Chondrocyte (in vitro differentiated cells): ENCODE measurements around the gene PLB1. TPM values are rescaled to one million over a fixed set of nuclear protein-coding genes. Genes with fewer than 3 reads are reported as not detected.

ENCODE experiments used
- DNase-seq: peaks from one replicate; pipeline ENCODE4 v3.0.0; 2021; ENCODE audit warnings: mixed read lengths, low spot score
- H3K27ac Mint-ChIP-seq: one replicate; pipeline ENCODE4 v1.8.0; 2021; ENCODE audit warnings: mild to moderate bottlenecking, moderate library complexity, mixed read lengths; ENCODE audit not compliant: unreplicated experiment
- H3K27me3 Mint-ChIP-seq: 2 replicates; pipeline ENCODE4 v1.8.0; 2021; ENCODE audit warnings: low read depth, mixed read lengths
- H3K36me3 Mint-ChIP-seq: 2 replicates; pipeline ENCODE4 v1.8.0; 2021; ENCODE audit warnings: low read depth, mixed read lengths
- H3K4me1 Mint-ChIP-seq: 2 replicates; pipeline ENCODE4 v1.8.0; 2021; ENCODE audit warnings: low read depth, mild to moderate bottlenecking, mixed read lengths
- H3K4me3 Mint-ChIP-seq: one replicate; pipeline ENCODE4 v1.8.0; 2021; ENCODE audit warnings: mild to moderate bottlenecking, moderate library complexity, mixed read lengths; ENCODE audit not compliant: unreplicated experiment
- H3K9me3 Mint-ChIP-seq: 2 replicates; pipeline ENCODE4 v1.8.0; 2021; ENCODE audit warnings: low read depth, mixed read lengths
- total RNA-seq: library from RNA; stranded (reverse); gene quantifications from 3 replicates; pipeline ENCODE4 v1.2.1, GENCODE V29; 2021
- TF ChIP-seq, protein P1 (sequence below): fragments of 200-600 bp; sonication (generic); IDR thresholded peaks from 2 replicates; pipeline ENCODE4 v1.5.0; 2021; ENCODE audit warnings: antibody characterized with exemption, mild to moderate bottlenecking, moderate library complexity

The PLB1 gene
- total RNA-seq, 1 donor from 2014 or later, result 4.4 TPM

DNA sequence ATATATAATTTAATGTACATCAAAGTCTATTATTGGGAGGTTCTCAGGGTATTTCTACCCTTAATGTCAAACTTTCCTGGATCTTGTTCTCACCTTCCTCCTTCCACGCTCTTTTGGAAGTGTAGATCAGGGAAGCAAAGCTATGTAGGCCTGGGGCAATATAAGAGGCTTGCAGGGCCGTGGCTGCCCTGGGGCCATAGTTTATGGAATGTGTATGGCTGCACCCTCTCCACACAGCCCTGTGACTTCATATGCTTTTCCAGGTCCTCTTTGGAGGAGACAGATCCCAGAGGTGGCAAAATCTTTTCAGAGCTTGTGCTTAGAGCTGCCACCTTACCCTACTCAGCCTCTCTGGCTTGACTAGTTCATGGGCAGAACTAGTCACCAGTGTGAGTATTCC, 82.9 kb downstream of the PLB1 start:
- no peak for DNase-seq
- TF ChIP-seq, protein P1, sequence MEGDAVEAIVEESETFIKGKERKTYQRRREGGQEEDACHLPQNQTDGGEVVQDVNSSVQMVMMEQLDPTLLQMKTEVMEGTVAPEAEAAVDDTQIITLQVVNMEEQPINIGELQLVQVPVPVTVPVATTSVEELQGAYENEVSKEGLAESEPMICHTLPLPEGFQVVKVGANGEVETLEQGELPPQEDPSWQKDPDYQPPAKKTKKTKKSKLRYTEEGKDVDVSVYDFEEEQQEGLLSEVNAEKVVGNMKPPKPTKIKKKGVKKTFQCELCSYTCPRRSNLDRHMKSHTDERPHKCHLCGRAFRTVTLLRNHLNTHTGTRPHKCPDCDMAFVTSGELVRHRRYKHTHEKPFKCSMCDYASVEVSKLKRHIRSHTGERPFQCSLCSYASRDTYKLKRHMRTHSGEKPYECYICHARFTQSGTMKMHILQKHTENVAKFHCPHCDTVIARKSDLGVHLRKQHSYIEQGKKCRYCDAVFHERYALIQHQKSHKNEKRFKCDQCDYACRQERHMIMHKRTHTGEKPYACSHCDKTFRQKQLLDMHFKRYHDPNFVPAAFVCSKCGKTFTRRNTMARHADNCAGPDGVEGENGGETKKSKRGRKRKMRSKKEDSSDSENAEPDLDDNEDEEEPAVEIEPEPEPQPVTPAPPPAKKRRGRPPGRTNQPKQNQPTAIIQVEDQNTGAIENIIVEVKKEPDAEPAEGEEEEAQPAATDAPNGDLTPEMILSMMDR, result no peak
- no peak overlapping the region for H3K4me3 Mint-ChIP-seq
- H3K27ac Mint-ChIP-seq, result no peak overlapping the region
- H3K27me3 Mint-ChIP-seq, result no peaks in the 10 kb centered on the region
- no peaks in the 10 kb centered on the region for H3K9me3 Mint-ChIP-seq
- H3K4me1 Mint-ChIP-seq, result peaks cover 21% of the 10 kb centered on the region
- H3K36me3 Mint-ChIP-seq, result no peaks in the 10 kb centered on the region

DNA sequence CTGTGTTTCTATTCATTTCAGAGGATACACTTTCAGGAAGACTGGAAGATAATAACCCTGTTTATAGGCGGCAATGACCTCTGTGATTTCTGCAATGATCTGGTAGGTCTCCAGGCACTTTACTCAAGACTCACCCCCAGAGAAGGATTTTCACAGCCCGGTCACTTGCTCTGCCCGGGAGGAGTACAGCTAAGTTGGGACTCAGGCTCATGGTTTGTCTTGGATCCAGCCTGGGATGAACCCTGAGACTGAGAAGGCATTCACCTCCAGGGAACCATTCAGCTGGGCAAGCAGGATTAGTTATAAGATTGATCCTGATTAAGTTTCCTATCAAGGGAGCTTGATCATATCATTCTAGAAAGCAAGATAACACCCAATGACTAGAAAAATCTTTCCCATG, 83.7 kb downstream of the PLB1 start:
- no peaks in the 10 kb centered on the region for H3K36me3 Mint-ChIP-seq
- H3K27ac Mint-ChIP-seq, result no peak overlapping the region
- TF ChIP-seq, protein P1, result no peak
- peaks cover 29% of the 10 kb centered on the region for H3K4me1 Mint-ChIP-seq
- H3K27me3 Mint-ChIP-seq, result no peaks in the 10 kb centered on the region
- H3K9me3 Mint-ChIP-seq, result no peaks in the 10 kb centered on the region
- H3K4me3 Mint-ChIP-seq, result no peak overlapping the region
- no peak for DNase-seq

DNA sequence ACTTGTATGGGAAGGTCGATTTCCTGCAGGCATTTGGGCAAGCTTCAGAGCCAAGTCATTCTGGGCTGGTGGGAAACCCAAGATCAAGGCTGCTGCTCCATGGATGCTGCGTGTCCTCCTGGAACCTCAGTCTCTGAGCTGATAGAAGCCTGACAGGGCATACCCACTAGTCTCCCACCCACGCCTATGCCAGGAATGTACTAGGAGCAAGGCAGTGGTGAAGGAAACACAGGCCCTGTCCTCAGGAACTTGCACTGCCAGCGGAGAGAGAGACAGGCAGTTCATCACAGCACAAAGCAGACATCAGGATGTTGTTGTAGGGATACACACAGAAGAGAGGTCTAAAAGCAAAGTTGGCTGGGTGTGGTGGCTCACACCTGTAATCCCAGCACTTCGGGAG, 84.2 kb downstream of the PLB1 start:
- H3K4me1 Mint-ChIP-seq, result peaks cover 33% of the 10 kb centered on the region
- H3K36me3 Mint-ChIP-seq, result no peaks in the 10 kb centered on the region
- H3K27me3 Mint-ChIP-seq, result no peaks in the 10 kb centered on the region
- no peak for DNase-seq
- H3K27ac Mint-ChIP-seq, result peak overlapping the region; percentile 32
- no peak overlapping the region for H3K4me3 Mint-ChIP-seq
- TF ChIP-seq, protein P1, result no peak
- no peaks in the 10 kb centered on the region for H3K9me3 Mint-ChIP-seq

DNA sequence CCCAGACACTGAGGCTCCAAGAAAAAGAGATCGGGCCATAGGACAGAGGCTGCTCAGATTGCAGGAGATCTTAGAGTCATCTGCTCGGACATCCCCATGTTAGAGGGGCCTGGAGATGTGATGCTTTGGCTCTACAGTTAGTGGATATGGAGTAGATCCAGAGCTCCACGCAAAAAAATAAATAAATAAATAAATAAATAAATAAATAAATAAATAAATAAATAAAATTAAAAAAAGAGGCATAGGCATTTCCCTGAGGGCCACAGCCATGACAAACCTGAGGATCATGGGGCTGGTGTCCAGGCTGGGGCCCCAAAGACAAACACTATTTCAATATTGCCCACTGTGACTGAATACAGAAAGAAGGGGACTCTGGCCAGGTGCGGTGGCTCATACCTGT, 85.5 kb downstream of the PLB1 start:
- Mint-ChIP-seq H3K36me3 (no peaks in the 10 kb centered on the region), H3K4me3 (no peak overlapping the region), H3K27me3 (no peaks in the 10 kb centered on the region), H3K4me1 (peaks cover 44% of the 10 kb centered on the region), H3K9me3 (no peaks in the 10 kb centered on the region), H3K27ac (no peak overlapping the region)
- TF ChIP-seq, protein P1, result no peak
- DNase-seq, result no peak

DNA sequence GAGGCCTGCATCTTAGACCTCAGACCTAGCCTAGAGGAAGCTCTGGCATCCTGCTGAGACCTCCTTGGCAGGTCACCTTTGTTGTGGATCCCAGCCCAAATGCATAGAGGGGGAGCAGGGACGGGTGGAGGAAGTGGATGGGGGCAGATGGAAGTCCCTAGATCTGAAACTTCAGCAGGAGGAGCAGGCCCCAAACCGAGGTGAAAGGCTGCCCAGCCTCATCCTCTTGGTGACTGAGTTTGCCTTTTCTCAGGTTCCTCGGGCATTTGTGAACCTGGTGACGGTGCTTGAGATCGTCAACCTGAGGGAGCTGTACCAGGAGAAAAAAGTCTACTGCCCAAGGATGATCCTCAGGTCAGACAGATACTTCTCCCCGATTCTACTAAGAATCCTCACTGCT, 86.3 kb downstream of the PLB1 start:
- H3K27ac Mint-ChIP-seq, result peak overlapping the region; percentile 36
- H3K9me3 Mint-ChIP-seq, result no peaks in the 10 kb centered on the region
- DNase-seq, result no peak
- H3K4me3 Mint-ChIP-seq, result no peak overlapping the region
- H3K27me3 Mint-ChIP-seq, result no peaks in the 10 kb centered on the region
- H3K4me1 Mint-ChIP-seq, result peaks cover 45% of the 10 kb centered on the region
- H3K36me3 Mint-ChIP-seq, result no peaks in the 10 kb centered on the region
- TF ChIP-seq, protein P1, result no peak
